ENCODE results near the gene KLHL17.
A peak's percentile ranks its signal among the peaks of the same experiment; 100 is the strongest.

Gene KLHL17

DNA sequence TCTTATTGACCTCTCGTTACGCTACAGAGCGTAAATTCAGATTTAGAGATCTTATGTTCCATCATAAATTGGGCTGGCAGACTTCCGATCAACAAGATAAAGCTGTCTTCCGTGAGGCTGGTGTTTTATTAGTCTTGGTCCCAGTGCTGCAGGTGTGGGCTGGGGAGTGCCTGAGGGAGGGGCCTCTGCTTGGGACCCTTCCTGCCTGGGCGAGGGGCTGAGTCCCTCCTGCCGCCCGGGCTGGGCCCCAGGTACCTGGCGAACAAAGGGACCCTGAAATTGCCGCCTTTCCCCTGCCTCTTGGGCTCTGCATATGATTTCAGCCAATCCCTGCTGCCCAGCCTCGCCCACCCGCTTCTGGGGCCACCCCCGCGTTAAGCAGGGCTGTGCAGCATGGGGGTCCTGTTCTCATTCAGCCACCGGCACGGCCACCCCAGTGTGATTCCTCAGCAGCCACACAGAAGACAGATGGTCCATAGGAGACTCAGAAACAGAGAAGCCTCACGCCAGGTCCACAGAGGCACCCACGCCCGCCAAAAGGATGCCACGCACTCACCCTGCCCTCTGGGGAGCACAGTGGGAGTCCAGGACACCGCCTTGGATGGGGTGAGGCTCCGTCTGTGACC lies 42.8 kb upstream of the KLHL17 start:
- H3K36me3 ChIP-seq (replicated peaks in 1 of 2; ENCODE audit: control insufficient read depth in 2 of 2, insufficient read depth in 2 of 2, low read length in 2 of 2), result peaks cover 0 to 2% of the 10 kb centered on the region in 2 donors
- H3K4me3 ChIP-seq (ENCODE audit: low read length in 2 of 2), result no peak overlapping the region
- no peak overlapping the region for H3K27ac ChIP-seq (replicated peaks; ENCODE audit: low read length)

DNA sequence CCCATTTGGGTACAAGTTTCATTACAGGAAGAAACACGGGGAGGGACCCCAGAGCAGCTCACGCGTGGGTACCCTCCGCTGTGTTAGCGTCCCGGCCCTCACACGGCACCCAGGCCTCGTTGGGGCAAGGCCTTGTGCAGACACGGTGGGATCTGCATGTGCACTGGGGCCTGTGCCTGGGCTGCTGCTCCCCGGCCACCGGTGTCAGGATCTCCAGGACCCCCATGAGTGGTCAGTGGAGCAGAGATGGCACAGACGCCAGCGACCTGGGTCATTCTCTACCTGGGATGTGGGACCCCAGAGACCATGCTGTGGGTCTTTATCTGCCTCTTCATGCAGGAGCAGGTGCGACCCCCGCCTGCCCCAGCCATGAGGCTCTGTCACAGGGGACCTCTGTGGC lies 42.0 kb upstream of the KLHL17 start:
- H3K9me3 ChIP-seq (replicated peaks in 1 of 2; ENCODE audit: control insufficient read depth in 2 of 2, insufficient read depth in 1 of 2, low read depth in 1 of 2, low read length in 2 of 2), result peaks cover 0 to 4% of the 10 kb centered on the region in 2 donors
- peak overlapping the region; percentile 26 for H2BK5ac ChIP-seq (ENCODE audit: low read length)
- no peak overlapping the region for H3K4ac ChIP-seq (ENCODE audit: low read length)
- H3K27ac ChIP-seq (replicated peaks; ENCODE audit: low read length), result no peak overlapping the region
- H2BK120ac ChIP-seq (ENCODE audit: low read depth, low read length), result no peak overlapping the region
- peak overlapping the region; percentile 85 for H3K23ac ChIP-seq (ENCODE audit: low read depth, low read length, poor library complexity)
- H2BK12ac ChIP-seq (ENCODE audit: low read length), result no peak overlapping the region
- H3K4me3 ChIP-seq (ENCODE audit: low read length in 2 of 2), result no peak overlapping the region
- H4K8ac ChIP-seq (ENCODE audit: low read depth, low read length), result no peak overlapping the region
- peak overlapping the region; percentile 32 for H2BK15ac ChIP-seq (ENCODE audit: low read length)
- H3K36me3 ChIP-seq (replicated peaks in 1 of 2; ENCODE audit: control insufficient read depth in 2 of 2, insufficient read depth in 2 of 2, low read length in 2 of 2), result peaks cover 0 to 2% of the 10 kb centered on the region in 2 donors
- no peak for DNase-seq (ENCODE audit: low spot score)
- no peak overlapping the region for H3K4me2 ChIP-seq (ENCODE audit: insufficient read depth, low read length, poor library complexity, severe bottlenecking)
- peaks cover 11 to 93% (median 72%) of the 10 kb centered on the region in 3 experiments for H3K27me3 ChIP-seq (ENCODE audit: control insufficient read depth in 3 of 3, insufficient read depth in 3 of 3, low read depth in 1 of 3, low read length in 3 of 3)
- no peak overlapping the region for H3K14ac ChIP-seq (ENCODE audit: low read length)
- peaks cover 18 to 27% of the 10 kb centered on the region in 2 donors for H3K4me1 ChIP-seq (ENCODE audit: control insufficient read depth in 2 of 2, insufficient read depth in 1 of 2, low read depth in 1 of 2, low read length in 2 of 2)
- no peak overlapping the region for H4K91ac ChIP-seq (ENCODE audit: low read depth, low read length, poor library complexity)
- H2AFZ ChIP-seq (ENCODE audit: low read length), result no peak overlapping the region
- peak overlapping the region; percentile 27 for H3K18ac ChIP-seq (ENCODE audit: low read length)
- WGBS, 2 donors (ENCODE audit: extremely low coverage in 2 of 2, insufficient read length in 2 of 2, insufficient replicate concordance in 1 of 2), result no CpG with 5 or more reads among the region's 15 CpGs
- peaks cover 2% of the 10 kb centered on the region for H3K79me1 ChIP-seq (ENCODE audit: low read depth, low read length)
- peak overlapping the region; percentile 3 for H3K9ac ChIP-seq (ENCODE audit: low read depth, low read length, poor library complexity)
- H2AK5ac ChIP-seq (ENCODE audit: low read depth, low read length), result peak overlapping the region; percentile 99

More for the DNA sequence above, 42.8 kb upstream of the KLHL17 start:
- Histone ChIP-seq H3K4me1 (ENCODE audit: control insufficient read depth in 2 of 2, insufficient read depth in 1 of 2, low read depth in 1 of 2, low read length in 2 of 2) (peaks cover 14 to 22% of the 10 kb centered on the region in 2 donors), H3K27me3 (ENCODE audit: control insufficient read depth in 3 of 3, insufficient read depth in 3 of 3, low read depth in 1 of 3, low read length in 3 of 3) (peaks cover 3 to 89% (median 70%) of the 10 kb centered on the region in 3 experiments), H3K4me2 (ENCODE audit: insufficient read depth, low read length, poor library complexity, severe bottlenecking) (no peak overlapping the region), H3K9ac (ENCODE audit: low read depth, low read length, poor library complexity) (peak overlapping the region; percentile 9), H4K8ac (ENCODE audit: low read depth, low read length) (no peak overlapping the region), H3K23ac (ENCODE audit: low read depth, low read length, poor library complexity) (no peak overlapping the region), H2AFZ (ENCODE audit: low read length) (no peak overlapping the region), H2BK15ac (ENCODE audit: low read length) (no peak overlapping the region), H2BK12ac (ENCODE audit: low read length) (no peak overlapping the region), H3K79me1 (ENCODE audit: low read depth, low read length) (peaks cover 2% of the 10 kb centered on the region), H3K14ac (ENCODE audit: low read length) (no peak overlapping the region), H3K9me3 (replicated peaks in 1 of 2; ENCODE audit: control insufficient read depth in 2 of 2, insufficient read depth in 1 of 2, low read depth in 1 of 2, low read length in 2 of 2) (peaks cover 0 to 6% of the 10 kb centered on the region in 2 donors), H4K91ac (ENCODE audit: low read depth, low read length, poor library complexity) (no peak overlapping the region), H3K18ac (ENCODE audit: low read length) (peak overlapping the region; percentile 77), H2BK5ac (ENCODE audit: low read length) (peak overlapping the region; percentile 26), H2BK120ac (ENCODE audit: low read depth, low read length) (no peak overlapping the region), H2AK5ac (ENCODE audit: low read depth, low read length) (peak overlapping the region; percentile 24), H3K4ac (ENCODE audit: low read length) (no peak overlapping the region)
- DNase-seq (ENCODE audit: low spot score), result no peak
- no CpG with 5 or more reads among the region's 22 CpGs for WGBS, 2 donors (ENCODE audit: extremely low coverage in 2 of 2, insufficient read length in 2 of 2, insufficient replicate concordance in 1 of 2)

DNA sequence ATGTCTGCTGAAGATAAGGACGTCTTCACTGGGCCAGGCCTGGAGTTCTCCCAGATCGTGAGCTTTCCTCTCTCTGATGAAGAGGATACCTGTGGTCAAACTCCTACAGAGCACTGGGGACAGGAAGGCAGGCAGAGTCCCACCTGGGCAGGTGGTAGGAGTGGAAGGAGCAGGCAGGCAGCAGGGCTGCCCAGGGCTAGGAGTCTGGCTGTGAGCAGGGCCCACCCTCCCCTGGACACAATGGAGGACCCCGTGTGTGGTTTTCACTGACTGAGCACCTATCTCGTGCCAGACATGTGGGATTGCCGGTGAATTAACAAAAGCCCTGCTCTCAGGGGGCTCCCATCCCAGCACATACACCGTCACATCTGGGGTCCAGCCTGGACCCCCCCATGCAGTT lies 41.5 kb upstream of the KLHL17 start:
- Histone ChIP-seq H3K79me1 (ENCODE audit: low read depth, low read length) (peaks cover 2% of the 10 kb centered on the region), H2BK15ac (ENCODE audit: low read length) (peak overlapping the region; percentile 99), H3K36me3 (replicated peaks in 1 of 2; ENCODE audit: control insufficient read depth in 2 of 2, insufficient read depth in 2 of 2, low read length in 2 of 2) (peaks cover 0 to 2% of the 10 kb centered on the region in 2 donors), H3K4me2 (ENCODE audit: insufficient read depth, low read length, poor library complexity, severe bottlenecking) (no peak overlapping the region), H3K4me1 (ENCODE audit: control insufficient read depth in 2 of 2, insufficient read depth in 1 of 2, low read depth in 1 of 2, low read length in 2 of 2) (peaks cover 20 to 29% of the 10 kb centered on the region in 2 donors), H2AK5ac (ENCODE audit: low read depth, low read length) (peak overlapping the region; percentile 99), H4K8ac (ENCODE audit: low read depth, low read length) (no peak overlapping the region), H3K4me3 (ENCODE audit: low read length in 2 of 2) (no peak overlapping the region), H3K14ac (ENCODE audit: low read length) (no peak overlapping the region), H2AFZ (ENCODE audit: low read length) (no peak overlapping the region), H2BK5ac (ENCODE audit: low read length) (peak overlapping the region; percentile 24), H3K27me3 (ENCODE audit: control insufficient read depth in 3 of 3, insufficient read depth in 3 of 3, low read depth in 1 of 3, low read length in 3 of 3) (peaks cover 14 to 91% (median 72%) of the 10 kb centered on the region in 3 experiments), H4K91ac (ENCODE audit: low read depth, low read length, poor library complexity) (no peak overlapping the region), H3K18ac (ENCODE audit: low read length) (no peak overlapping the region), H3K27ac (replicated peaks; ENCODE audit: low read length) (no peak overlapping the region), H2BK120ac (ENCODE audit: low read depth, low read length) (peak overlapping the region; percentile 47), H3K9ac (ENCODE audit: low read depth, low read length, poor library complexity) (no peak overlapping the region), H3K23ac (ENCODE audit: low read depth, low read length, poor library complexity) (peak overlapping the region; percentile 85), H2BK12ac (ENCODE audit: low read length) (peak overlapping the region; percentile 97), H3K9me3 (replicated peaks in 1 of 2; ENCODE audit: control insufficient read depth in 2 of 2, insufficient read depth in 1 of 2, low read depth in 1 of 2, low read length in 2 of 2) (peaks cover 0 to 4% of the 10 kb centered on the region in 2 donors), H3K4ac (ENCODE audit: low read length) (peak overlapping the region; percentile 53)
- WGBS, 2 donors (ENCODE audit: extremely low coverage in 2 of 2, insufficient read length in 2 of 2, insufficient replicate concordance in 1 of 2), result no CpG with 5 or more reads among the region's 6 CpGs
- DNase-seq (ENCODE audit: low spot score), result no peak

DNA sequence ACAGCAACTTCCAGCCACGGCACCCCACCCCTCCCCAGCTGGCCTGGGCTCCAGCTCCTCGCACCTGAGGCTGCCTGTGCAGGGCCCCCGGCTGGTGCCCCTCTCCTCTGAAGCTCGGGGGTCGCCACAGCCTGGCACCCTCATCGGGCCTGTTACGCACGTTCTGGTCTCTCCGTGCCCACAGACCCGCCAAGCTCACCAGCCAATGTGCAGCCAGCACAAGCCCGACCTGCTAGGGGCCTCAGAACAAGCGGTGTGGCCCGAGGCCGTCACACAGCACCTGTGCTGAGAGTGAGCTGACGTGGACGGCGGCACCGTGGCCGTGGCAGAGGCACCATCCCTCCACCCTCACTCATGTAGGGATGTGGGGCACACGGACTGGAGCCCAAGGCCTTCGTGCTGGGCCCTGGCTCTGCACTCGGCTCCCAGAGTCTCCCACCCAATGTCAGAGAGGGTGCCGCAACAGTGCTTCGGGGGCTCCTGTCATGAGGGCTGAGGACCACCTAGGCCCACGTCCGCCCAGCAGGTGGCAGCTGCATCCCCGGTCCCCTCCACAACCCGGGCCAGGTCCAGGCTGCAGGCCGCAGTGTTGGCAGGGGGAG lies 41.0 kb upstream of the KLHL17 start:
- Histone ChIP-seq H3K23ac (ENCODE audit: low read depth, low read length, poor library complexity) (peak overlapping the region; percentile 98), H2BK5ac (ENCODE audit: low read length) (peak overlapping the region; percentile 24), H3K79me1 (ENCODE audit: low read depth, low read length) (peaks cover 2% of the 10 kb centered on the region), H3K36me3 (replicated peaks in 1 of 2; ENCODE audit: control insufficient read depth in 2 of 2, insufficient read depth in 2 of 2, low read length in 2 of 2) (peaks cover 0 to 2% of the 10 kb centered on the region in 2 donors), H2BK15ac (ENCODE audit: low read length) (peak overlapping the region; percentile 99), H4K91ac (ENCODE audit: low read depth, low read length, poor library complexity) (peak overlapping the region; percentile 85), H2BK12ac (ENCODE audit: low read length) (peak overlapping the region; percentile 97), H2BK120ac (ENCODE audit: low read depth, low read length) (peak overlapping the region; percentile 47), H3K9ac (ENCODE audit: low read depth, low read length, poor library complexity) (peak overlapping the region; percentile 60), H3K4ac (ENCODE audit: low read length) (peak overlapping the region; percentile 76), H3K9me3 (replicated peaks in 1 of 2; ENCODE audit: control insufficient read depth in 2 of 2, insufficient read depth in 1 of 2, low read depth in 1 of 2, low read length in 2 of 2) (peaks cover 0 to 4% of the 10 kb centered on the region in 2 donors), H3K4me1 (ENCODE audit: control insufficient read depth in 2 of 2, insufficient read depth in 1 of 2, low read depth in 1 of 2, low read length in 2 of 2) (peaks cover 20 to 30% of the 10 kb centered on the region in 2 donors), H3K4me2 (ENCODE audit: insufficient read depth, low read length, poor library complexity, severe bottlenecking) (no peak overlapping the region), H2AK5ac (ENCODE audit: low read depth, low read length) (peak overlapping the region; percentile 99), H3K27me3 (ENCODE audit: control insufficient read depth in 3 of 3, insufficient read depth in 3 of 3, low read depth in 1 of 3, low read length in 3 of 3) (peaks cover 18 to 92% (median 73%) of the 10 kb centered on the region in 3 experiments), H3K18ac (ENCODE audit: low read length) (peak overlapping the region; percentile 85), H4K8ac (ENCODE audit: low read depth, low read length) (no peak overlapping the region), H3K14ac (ENCODE audit: low read length) (no peak overlapping the region), H3K27ac (replicated peaks; ENCODE audit: low read length) (no peak overlapping the region), H2AFZ (ENCODE audit: low read length) (no peak overlapping the region), H3K4me3 (ENCODE audit: low read length in 2 of 2) (peak overlapping the region in 1 of 2 donors; percentile 21)
- no peak for DNase-seq (ENCODE audit: low spot score)
- no CpG with 5 or more reads among the region's 29 CpGs for WGBS, 2 donors (ENCODE audit: extremely low coverage in 2 of 2, insufficient read length in 2 of 2, insufficient replicate concordance in 1 of 2)
